Right atrium auricular region (tissue), 2 donors: ENCODE data around the gene ANKRD13D. TPM values are rescaled to one million over a fixed set of nuclear protein-coding genes. Genes with fewer than 3 reads are reported as not detected.

ENCODE experiments used
- DNase-seq: peaks from one replicate; pipeline ENCODE4 v3.0.0-alpha.2; 2019; ENCODE audit warnings: low spot score
- H3K27ac ChIP-seq, 2 donors: fragments of 200-600 bp; sonication (generic); 1 replicate in 1 of 2; 2 replicates in 1 of 2; pipeline ENCODE4 v1.5.1; 2016 to 2019
- H3K27me3 ChIP-seq, 2 donors: fragments of 200-600 bp; sonication (generic); one replicate each; pipeline versions ENCODE4 v1.5.1 to v1.6.0; 2017 to 2019
- H3K36me3 ChIP-seq: fragments of 200-600 bp; sonication (generic); one replicate; pipeline ENCODE4 v1.5.1; 2016
- H3K4me1 ChIP-seq, 2 donors: fragments of 200-600 bp; sonication (generic); one replicate each; pipeline versions ENCODE4 v1.5.1 to v1.6.0; 2017 to 2019
- H3K4me3 ChIP-seq, 2 donors: fragments of 200-600 bp; sonication (generic); 1 replicate in 1 of 2; 2 replicates in 1 of 2; pipeline ENCODE4 v1.5.1; 2017 to 2019; ENCODE audit warnings: mild to moderate bottlenecking in 1 of 2, moderate library complexity in 1 of 2
- H3K9me3 ChIP-seq, 2 donors: fragments of 200-600 bp; sonication (generic); one replicate each; pipeline ENCODE4 v1.5.1; 2019
- total RNA-seq, 2 donors: library from RNA; depleted of rRNA; stranded (reverse); fragments of >200 nt; gene quantifications; one replicate each; pipeline ENCODE4 v1.1.0, GENCODE V29; 2016
- TF ChIP-seq, protein P1 (sequence below), 2 donors: fragments of 200-600 bp; sonication (generic); IDR thresholded peaks; one replicate each; pipeline ENCODE4 v1.5.1; 2019; ENCODE audit warnings: antibody characterized with exemption in 2 of 2

The ANKRD13D gene
- total RNA-seq, 2 donors from 2014 or later, result 14.1 to 14.9 TPM

DNA sequence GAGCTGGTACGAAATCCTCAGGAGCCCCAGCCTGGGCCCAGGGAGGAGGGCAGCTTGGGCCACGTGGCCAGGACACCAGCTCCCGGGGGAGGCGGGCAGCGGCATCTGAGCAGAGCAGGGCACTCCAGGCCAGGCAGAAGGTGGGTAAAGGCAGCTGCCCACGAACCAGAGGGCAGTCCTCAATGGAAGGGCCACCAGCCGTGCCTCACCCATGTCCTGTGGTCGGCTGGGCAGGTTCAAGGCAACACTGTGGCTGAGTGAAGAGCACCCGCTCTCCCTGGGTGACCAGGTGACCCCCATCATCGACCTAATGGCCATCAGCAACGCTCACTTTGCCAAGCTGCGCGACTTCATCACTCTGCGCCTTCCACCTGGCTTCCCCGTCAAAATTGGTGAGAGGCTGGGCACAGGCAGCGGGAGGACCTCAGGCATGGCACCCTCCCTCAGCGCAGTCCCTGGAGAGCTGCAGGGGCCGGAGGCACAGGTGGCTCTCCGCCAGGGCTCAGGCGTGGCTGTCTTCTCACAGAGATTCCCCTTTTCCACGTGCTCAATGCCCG is 11.7 kb downstream of the ANKRD13D start:
- Histone ChIP-seq H3K36me3 (peaks cover 41% of the 10 kb centered on the region), H3K27ac (no peak overlapping the region), H3K4me1 (peaks cover 0 to 31% of the 10 kb centered on the region in 2 donors), H3K27me3 (no peaks in the 10 kb centered on the region), H3K4me3 (no peak overlapping the region), H3K9me3 (peaks cover 3% of the 10 kb centered on the region in 2 donors)
- no peak for DNase-seq
- TF ChIP-seq, protein P1, sequence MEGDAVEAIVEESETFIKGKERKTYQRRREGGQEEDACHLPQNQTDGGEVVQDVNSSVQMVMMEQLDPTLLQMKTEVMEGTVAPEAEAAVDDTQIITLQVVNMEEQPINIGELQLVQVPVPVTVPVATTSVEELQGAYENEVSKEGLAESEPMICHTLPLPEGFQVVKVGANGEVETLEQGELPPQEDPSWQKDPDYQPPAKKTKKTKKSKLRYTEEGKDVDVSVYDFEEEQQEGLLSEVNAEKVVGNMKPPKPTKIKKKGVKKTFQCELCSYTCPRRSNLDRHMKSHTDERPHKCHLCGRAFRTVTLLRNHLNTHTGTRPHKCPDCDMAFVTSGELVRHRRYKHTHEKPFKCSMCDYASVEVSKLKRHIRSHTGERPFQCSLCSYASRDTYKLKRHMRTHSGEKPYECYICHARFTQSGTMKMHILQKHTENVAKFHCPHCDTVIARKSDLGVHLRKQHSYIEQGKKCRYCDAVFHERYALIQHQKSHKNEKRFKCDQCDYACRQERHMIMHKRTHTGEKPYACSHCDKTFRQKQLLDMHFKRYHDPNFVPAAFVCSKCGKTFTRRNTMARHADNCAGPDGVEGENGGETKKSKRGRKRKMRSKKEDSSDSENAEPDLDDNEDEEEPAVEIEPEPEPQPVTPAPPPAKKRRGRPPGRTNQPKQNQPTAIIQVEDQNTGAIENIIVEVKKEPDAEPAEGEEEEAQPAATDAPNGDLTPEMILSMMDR (IDR thresholded peaks at IDR 0.05), result no peak

DNA sequence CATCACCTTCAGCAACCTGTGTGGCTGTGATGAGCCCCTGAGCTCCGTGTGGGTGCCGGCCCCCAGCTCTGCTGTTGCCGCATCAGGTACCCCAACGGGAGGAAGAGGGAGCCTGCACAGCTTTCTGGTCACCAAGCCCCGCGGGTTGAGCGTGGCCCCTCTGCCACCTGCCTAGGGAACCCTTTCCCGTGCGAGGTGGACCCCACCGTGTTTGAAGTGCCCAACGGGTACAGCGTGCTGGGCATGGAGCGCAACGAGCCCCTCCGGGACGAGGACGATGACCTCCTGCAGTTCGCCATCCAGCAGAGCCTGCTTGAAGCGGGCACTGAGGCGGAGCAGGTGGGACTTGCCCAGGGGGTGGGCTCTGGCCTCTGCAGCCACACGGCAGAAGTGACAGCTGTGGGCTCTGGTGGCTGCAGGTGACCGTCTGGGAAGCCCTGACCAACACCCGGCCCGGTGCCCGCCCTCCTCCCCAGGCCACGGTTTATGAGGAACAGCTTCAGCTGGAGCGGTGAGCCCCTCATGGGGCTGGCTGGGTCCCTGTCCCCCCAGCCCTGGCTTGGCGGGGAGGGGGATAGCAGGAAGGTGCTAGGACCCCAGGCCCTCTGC is 12.3 kb downstream of the ANKRD13D start:
- Histone ChIP-seq H3K4me3 (no peak overlapping the region), H3K9me3 (no peaks in the 10 kb centered on the region), H3K36me3 (peaks cover 41% of the 10 kb centered on the region), H3K4me1 (peaks cover 0 to 31% of the 10 kb centered on the region in 2 donors), H3K27me3 (no peaks in the 10 kb centered on the region), H3K27ac (peak overlapping the region; percentile 81 to 82)
- TF ChIP-seq, protein P1 (IDR thresholded peaks at IDR 0.05), result no peak
- no peak for DNase-seq

DNA sequence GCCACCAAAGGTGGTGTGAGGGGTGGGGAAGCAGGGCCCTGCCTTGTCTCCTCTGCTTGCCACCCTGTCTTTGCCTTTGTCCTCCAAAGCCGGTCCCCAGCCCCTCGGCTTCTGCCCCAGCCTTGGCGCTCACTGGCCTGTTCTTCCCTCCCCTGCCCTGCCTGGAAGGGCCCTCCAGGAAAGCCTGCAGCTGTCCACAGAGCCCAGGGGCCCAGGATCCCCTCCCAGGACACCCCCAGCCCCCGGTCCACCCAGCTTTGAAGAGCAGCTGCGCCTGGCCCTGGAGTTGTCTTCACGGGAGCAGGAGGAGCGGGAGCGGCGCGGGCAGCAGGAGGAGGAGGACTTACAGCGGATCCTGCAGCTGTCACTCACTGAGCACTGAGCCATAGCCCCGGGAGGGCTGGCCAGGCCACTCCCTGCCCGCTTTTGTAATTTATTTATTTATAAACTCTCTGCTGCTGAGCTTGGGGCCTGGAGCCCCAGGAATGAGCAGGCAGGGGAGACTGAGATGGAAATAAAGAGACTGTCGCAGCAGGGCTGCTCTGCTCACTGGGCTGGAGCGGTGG is 12.9 kb downstream of the ANKRD13D start:
- peak; percentile 77 for DNase-seq
- Histone ChIP-seq H3K4me1 (peaks cover 0 to 31% of the 10 kb centered on the region in 2 donors), H3K27me3 (no peaks in the 10 kb centered on the region), H3K4me3 (peak overlapping the region in 1 of 2 donors; percentile 94), H3K9me3 (no peaks in the 10 kb centered on the region), H3K36me3 (peaks cover 35% of the 10 kb centered on the region), H3K27ac (peak overlapping the region; percentile 81 to 82)
- TF ChIP-seq, protein P1 (IDR thresholded peaks at IDR 0.05), result no peak

DNA sequence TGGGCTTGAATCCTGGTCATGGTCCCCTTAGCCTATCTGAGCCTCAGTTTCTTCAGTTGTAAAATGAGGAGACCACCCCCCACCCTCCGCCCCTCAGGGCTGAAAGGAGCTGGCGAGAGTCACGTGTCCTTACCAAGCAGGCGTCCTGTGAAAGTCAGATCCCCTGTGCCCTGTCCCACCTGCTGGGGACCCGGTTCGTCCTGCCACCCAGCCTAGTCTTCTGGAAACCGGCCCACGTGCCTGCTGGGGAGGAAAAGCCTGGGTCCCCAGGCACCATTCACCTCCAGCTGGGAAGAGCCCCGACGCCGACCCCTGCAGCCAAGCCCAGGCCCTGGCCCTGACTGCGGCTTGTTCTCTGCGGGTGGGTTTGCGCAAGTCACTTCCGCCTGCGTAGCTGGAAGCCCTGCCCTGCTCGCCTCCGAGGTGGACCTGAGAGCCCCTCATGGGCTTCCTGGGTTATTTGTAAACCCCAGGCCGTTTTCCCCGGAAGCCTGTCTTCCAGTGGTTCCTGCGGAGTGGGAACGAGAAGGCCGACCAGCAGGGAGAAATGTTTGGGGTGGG is 13.5 kb downstream of the ANKRD13D start:
- H3K4me3 ChIP-seq, result peak overlapping the region; percentile 74 to 94

DNA sequence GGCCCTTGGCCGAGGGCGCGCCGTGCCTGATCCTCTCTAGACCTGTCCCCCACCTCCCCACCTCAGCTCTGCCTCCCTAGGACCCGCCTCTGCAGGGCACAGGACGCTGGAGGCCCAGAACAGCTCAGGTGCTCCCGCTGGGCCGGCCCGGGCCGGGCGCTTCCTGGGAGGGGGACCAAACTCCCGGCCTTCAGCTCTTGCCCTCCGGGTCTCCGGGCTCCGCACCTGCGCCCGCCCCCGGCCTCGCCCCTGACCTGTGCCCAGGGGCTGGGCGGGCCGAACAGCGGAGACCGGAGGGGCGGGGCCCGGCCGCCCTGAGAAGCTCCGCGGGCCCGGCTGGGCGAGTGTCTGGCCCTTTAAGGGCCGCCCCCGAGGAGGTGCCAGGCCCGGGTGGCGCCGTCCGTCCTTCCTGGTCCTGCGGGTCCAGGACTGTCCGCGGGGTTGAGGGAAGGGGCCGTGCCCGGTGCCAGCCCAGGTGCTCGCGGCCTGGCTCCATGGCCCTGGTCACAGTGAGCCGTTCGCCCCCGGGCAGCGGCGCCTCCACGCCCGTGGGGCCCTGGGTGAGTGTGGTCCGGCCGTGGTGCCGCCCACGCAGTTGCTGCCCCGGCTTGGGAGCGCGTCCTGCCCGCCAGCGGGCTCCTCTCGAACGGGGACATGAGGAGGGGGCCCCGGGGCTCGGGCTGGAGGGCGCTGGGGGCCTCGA is 14.2 kb downstream of the ANKRD13D start, which contains the start of gene SSH3:
TSS of gene SSH3 (plus strand) at position 399 of the 703 bp plus-strand sequence. CDS start at position 495, 96 bp downstream.
- H3K27ac ChIP-seq, result peak within 1 kb of the TSS; percentile 81 to 82
- H3K4me1 ChIP-seq, result peaks cover 0 to 31% of the 10 kb centered on the region in 2 donors
- no peaks in the 10 kb centered on the region for H3K27me3 ChIP-seq
- no peak for DNase-seq
- H3K4me3 ChIP-seq, result peak within 1 kb of the TSS; percentile 74 to 94
- no peaks in the 10 kb centered on the region for H3K9me3 ChIP-seq
- TF ChIP-seq, protein P1 (IDR thresholded peaks at IDR 0.05), result no peak
- H3K36me3 ChIP-seq, result peaks cover 32% of the 10 kb centered on the region

More for the DNA sequence above, 13.5 kb downstream of the ANKRD13D start:
- TF ChIP-seq, protein P1 (IDR thresholded peaks at IDR 0.05), result no peak
- DNase-seq, result no peak
- Histone ChIP-seq H3K27me3 (no peaks in the 10 kb centered on the region), H3K9me3 (no peaks in the 10 kb centered on the region), H3K27ac (peak overlapping the region; percentile 81 to 82), H3K4me1 (peaks cover 0 to 31% of the 10 kb centered on the region in 2 donors), H3K36me3 (peaks cover 32% of the 10 kb centered on the region)
